Sigmoid colon (tissue), 7 donors: ENCODE measurements around the gene NDUFS8. TPM values are rescaled to one million over a fixed set of nuclear protein-coding genes. Genes with fewer than 3 reads are reported as not detected.
A peak's percentile ranks its signal among the peaks of the same experiment; 100 is the strongest.
"Not testable (repeated sequence)": the region's sequence is repeated elsewhere in the genome, so short reads cannot be mapped to it uniquely, and the experiment has no call there.

Source experiments
- DNase-seq: peaks from one replicate; pipeline ENCODE4 v3.0.0-alpha.2; 2019
- H3K27ac ChIP-seq, 4 donors: fragments of 200-600 bp; sonication (generic); one replicate each; pipeline ENCODE4 v1.5.1; 2016 to 2019; ENCODE audit warnings: mild to moderate bottlenecking in 1 of 4
- H3K27me3 ChIP-seq, 3 donors: fragments of 200-600 bp; sonication (generic); one replicate each; pipeline ENCODE4 v1.5.1; 2019; ENCODE audit warnings: mild to moderate bottlenecking in 1 of 3
- H3K36me3 ChIP-seq, 4 donors: fragments of 200-600 bp; sonication (generic); one replicate each; pipeline ENCODE4 v1.5.1; 2016 to 2019
- H3K4me1 ChIP-seq, 4 donors: fragments of 200-600 bp; sonication (generic); one replicate each; pipeline ENCODE4 v1.5.1; 2017 to 2019
- H3K4me3 ChIP-seq, 4 donors: fragments of 200-600 bp; sonication (generic); one replicate each; pipeline ENCODE4 v1.5.1; 2017 to 2019; ENCODE audit warnings: mild to moderate bottlenecking in 2 of 4, moderate library complexity in 1 of 4
- H3K9me3 ChIP-seq, 4 donors: fragments of 200-600 bp in 3 of 4; sonication (generic) in 3 of 4; one replicate each; pipeline versions ENCODE4 v1.5.1 to v1.6.1; 2013 to 2019
- EP300 ChIP-seq, 4 donors: sonication (generic); formaldehyde crosslinking; IDR thresholded peaks; one replicate each; pipeline ENCODE4 v1.6.1; 2017; ENCODE audit warnings: antibody characterized with exemption in 4 of 4
- POLR2A ChIP-seq, 2 donors: fragments of 450-650 bp; IDR thresholded peaks; one replicate each; pipeline ENCODE4 v1.6.1; 2016; ENCODE audit warnings: antibody characterized with exemption in 2 of 2, mild to moderate bottlenecking in 2 of 2, moderate library complexity in 2 of 2
- POLR2AphosphoS5 ChIP-seq, 4 donors: sonication (generic); formaldehyde crosslinking; IDR thresholded peaks; one replicate each; pipeline ENCODE4 v1.6.1; 2017; ENCODE audit warnings: antibody characterized with exemption in 4 of 4
- WGBS, 2 donors: extraction: QIAGEN DNeasy Blood & Tissue Kit; methylation state at CpG; one replicate each; pipeline ENCODE4 v1.1.7; 2013; 5-methylcytosine and 5-hydroxymethylcytosine counted together
- intact Hi-C: fragments of 100-400 bp; cut with DNase I; formaldehyde crosslinking; loops from one replicate; pipeline ENCODE4 v1.15.1; 2023
- polyA plus RNA-seq, 3 donors: library from polyadenylated mRNA; stranded (reverse); fragments of 200-250 nt; gene quantifications; one replicate each; pipeline ENCODE4 v1.2.3, GENCODE V29; 2013
- total RNA-seq, 4 donors: library from RNA; depleted of rRNA; stranded (reverse); fragments of >200 nt; gene quantifications; one replicate each; pipeline ENCODE4 v1.1.0, GENCODE V29; 2016
- TF ChIP-seq, protein P1 (sequence below), 4 experiments: fragments of 450-650 bp in 3 of 4; fragments of 200-600 bp in 1 of 4; IDR thresholded peaks; one replicate each; pipeline ENCODE4 v1.5.1; 2016 to 2019; ENCODE audit warnings: antibody characterized with exemption in 4 of 4, mild to moderate bottlenecking in 3 of 4, moderate library complexity in 2 of 4
- donor health status: healthy with polysubstance abuse.
- donor health status: Bipolar disorder and iron deficiency.
- donor health status: healthy.

The NDUFS8 gene
- total and polyA plus RNA-seq, 7 donors = 149 to 255 (median 174) TPM

GRCh38 chr11:67993821-67994220 is 36.7 kb upstream of the NDUFS8 start:
- H3K4me3 ChIP-seq, intact Hi-C loops, H3K27ac ChIP-seq, H3K9me3 ChIP-seq, H3K36me3 ChIP-seq: not testable (repeated sequence)
- Histone ChIP-seq H3K27me3 (peaks cover 0 to 13% (median 12%) of the 10 kb centered on the region in 3 donors), H3K4me1 (peaks cover 0 to 21% (median 11%) of the 10 kb centered on the region in 4 donors)
- WGBS, 2 donors = 10 to 23% methylated on average over 12 of the region's 12 CpGs
- TF ChIP-seq, protein P1, sequence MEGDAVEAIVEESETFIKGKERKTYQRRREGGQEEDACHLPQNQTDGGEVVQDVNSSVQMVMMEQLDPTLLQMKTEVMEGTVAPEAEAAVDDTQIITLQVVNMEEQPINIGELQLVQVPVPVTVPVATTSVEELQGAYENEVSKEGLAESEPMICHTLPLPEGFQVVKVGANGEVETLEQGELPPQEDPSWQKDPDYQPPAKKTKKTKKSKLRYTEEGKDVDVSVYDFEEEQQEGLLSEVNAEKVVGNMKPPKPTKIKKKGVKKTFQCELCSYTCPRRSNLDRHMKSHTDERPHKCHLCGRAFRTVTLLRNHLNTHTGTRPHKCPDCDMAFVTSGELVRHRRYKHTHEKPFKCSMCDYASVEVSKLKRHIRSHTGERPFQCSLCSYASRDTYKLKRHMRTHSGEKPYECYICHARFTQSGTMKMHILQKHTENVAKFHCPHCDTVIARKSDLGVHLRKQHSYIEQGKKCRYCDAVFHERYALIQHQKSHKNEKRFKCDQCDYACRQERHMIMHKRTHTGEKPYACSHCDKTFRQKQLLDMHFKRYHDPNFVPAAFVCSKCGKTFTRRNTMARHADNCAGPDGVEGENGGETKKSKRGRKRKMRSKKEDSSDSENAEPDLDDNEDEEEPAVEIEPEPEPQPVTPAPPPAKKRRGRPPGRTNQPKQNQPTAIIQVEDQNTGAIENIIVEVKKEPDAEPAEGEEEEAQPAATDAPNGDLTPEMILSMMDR (IDR thresholded peaks at IDR 0.05) = peak in 3 of 4 experiments; percentile 36 to 57 (median 38)
- DNase-seq = peak; percentile 58

GRCh38 chr11:67994387-67994786 is 36.1 kb upstream of the NDUFS8 start:
- H3K4me3 ChIP-seq, H3K36me3 ChIP-seq, H3K27ac ChIP-seq, intact Hi-C loops, H3K9me3 ChIP-seq: not testable (repeated sequence)
- WGBS, 2 donors = 91 to 95% methylated on average over 5 of the region's 5 CpGs
- H3K27me3 ChIP-seq = peaks cover 0 to 13% (median 12%) of the 10 kb centered on the region in 3 donors
- DNase-seq = peak; percentile 38
- peaks cover 0 to 21% (median 11%) of the 10 kb centered on the region in 4 donors for H3K4me1 ChIP-seq

GRCh38 chr11:67995129-67995528 is 35.4 kb upstream of the NDUFS8 start:
- Histone ChIP-seq H3K4me1 (peaks cover 0 to 21% (median 11%) of the 10 kb centered on the region in 4 donors), H3K27me3 (peaks cover 0 to 13% (median 12%) of the 10 kb centered on the region in 3 donors)
- intact Hi-C loops, H3K27ac ChIP-seq, H3K4me3 ChIP-seq, H3K36me3 ChIP-seq, H3K9me3 ChIP-seq: not testable (repeated sequence)
- DNase-seq = peak; percentile 40
- 97 to 99% methylated on average over 3 of the region's 3 CpGs for WGBS, 2 donors

DNA sequence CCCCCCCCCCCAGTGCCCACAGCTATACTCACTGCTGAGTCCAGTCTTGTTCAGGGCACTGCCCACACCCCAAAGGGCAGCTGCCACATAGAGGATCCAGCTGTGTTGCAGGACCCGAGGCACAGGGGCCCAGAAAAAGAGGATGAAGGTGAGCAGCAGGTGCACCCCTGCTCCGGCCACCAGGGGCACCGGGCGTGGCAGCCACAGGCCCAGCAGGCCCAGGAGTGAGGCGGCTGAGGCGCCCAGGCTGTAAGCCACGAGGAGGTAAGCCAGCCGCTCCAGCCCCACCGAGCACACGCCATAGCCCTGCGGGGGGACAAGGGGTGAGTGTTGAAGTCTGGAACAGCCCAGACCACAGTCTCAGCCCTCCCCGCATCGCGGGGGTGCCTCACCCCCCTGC is 34.9 kb upstream of the NDUFS8 start:
- H3K36me3 ChIP-seq, H3K4me3 ChIP-seq, H3K27ac ChIP-seq, intact Hi-C loops, H3K9me3 ChIP-seq: not testable (repeated sequence)
- Histone ChIP-seq H3K4me1 (peaks cover 0 to 21% (median 11%) of the 10 kb centered on the region in 4 donors), H3K27me3 (peaks cover 0 to 13% (median 11%) of the 10 kb centered on the region in 3 donors)
- peak; percentile 11 for DNase-seq
- 65 to 79% methylated on average over 14 of the region's 14 CpGs for WGBS, 2 donors

DNA sequence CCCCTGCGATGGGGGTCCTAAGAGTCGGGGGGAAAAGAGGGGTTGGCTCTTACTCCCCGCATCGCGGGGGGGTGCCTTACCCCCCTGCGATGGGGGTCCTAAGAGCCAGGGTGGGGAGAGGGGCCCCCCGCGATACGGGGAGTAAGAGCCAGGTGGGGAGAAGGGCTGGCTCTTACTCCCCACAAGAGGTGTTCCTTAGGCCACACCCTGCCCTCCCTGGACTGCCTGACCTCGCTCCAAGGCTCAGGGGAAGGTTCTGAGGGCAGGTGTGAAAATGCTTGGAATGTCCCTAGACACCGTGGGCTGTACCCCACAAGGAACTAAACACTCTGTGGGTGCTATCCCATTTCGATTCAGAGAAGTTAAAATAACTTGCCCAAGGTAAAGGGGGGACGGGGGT is 34.4 kb upstream of the NDUFS8 start:
- H3K9me3 ChIP-seq = no peaks in the 10 kb centered on the region
- WGBS, 2 donors = 75 to 89% methylated on average over 13 of the region's 13 CpGs
- intact Hi-C loops = no loop called here

DNA sequence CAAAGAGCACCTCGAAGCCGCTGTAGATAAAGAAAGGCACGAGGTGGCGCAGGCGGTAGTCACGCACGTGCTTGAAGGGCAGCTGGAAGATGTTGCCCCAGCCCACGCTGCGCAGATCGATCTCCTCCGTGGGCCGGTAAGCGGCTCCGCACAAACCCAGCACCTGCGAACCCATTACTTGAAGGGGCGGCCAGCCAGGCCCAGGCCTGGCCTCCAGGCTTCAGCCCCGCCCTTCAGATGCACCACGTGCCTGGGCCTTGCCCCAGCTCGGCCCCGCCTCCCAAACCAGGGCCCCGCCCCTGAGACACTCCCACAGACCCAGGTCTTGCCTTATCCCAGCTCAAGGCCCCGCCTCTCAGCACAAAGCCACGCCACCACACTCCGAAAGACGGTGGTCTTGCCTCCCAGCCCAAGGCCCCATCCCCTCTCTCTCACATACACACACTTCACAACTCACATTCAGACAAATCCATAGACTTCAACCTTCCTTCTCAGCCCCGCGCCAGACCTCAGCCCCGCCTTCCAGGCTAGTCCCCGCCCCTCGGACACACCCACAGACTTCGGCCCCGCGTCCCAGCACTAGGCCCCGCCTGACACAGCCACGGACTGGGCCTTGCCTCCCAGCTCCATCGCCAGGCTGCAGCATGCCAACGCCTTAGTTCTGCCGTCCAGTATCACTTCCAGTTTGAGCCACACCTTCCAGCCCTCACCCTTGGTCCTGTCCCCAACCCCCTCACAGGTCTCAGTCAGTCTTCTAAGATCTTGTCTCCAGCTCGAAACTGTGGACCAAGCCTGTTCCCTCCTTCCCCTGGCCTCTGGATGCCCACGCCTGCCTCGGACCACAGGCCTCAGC is 33.6 kb upstream of the NDUFS8 start:
- no peak for TF ChIP-seq POLR2A (IDR thresholded peaks at IDR 0.05)
- TF ChIP-seq, protein P1 (IDR thresholded peaks at IDR 0.05) = no peak
- no peak for TF ChIP-seq POLR2AphosphoS5 (IDR thresholded peaks at IDR 0.05)
- TF ChIP-seq EP300 (IDR thresholded peaks at IDR 0.05) = no peak
- peaks cover 0 to 1% (median 0%) of the 10 kb centered on the region in 3 donors for H3K27me3 ChIP-seq
- 56 to 72% methylated on average over 41 of the region's 41 CpGs for WGBS, 2 donors
- H3K27ac ChIP-seq = no peak overlapping the region
- no peak overlapping the region for H3K4me3 ChIP-seq
- H3K4me1 ChIP-seq = peaks cover 0 to 10% (median under 1%) of the 10 kb centered on the region in 4 donors
- no peaks in the 10 kb centered on the region for H3K9me3 ChIP-seq
- intact Hi-C loops = no loop called here
- DNase-seq = no peak
- no peaks in the 10 kb centered on the region for H3K36me3 ChIP-seq

More for the DNA sequence above, 34.4 kb upstream of the NDUFS8 start:
- no peak for DNase-seq
- peaks cover 0 to 9% (median 6%) of the 10 kb centered on the region in 3 donors for H3K27me3 ChIP-seq
- no peaks in the 10 kb centered on the region for H3K36me3 ChIP-seq
- no peak overlapping the region for H3K27ac ChIP-seq
- H3K4me1 ChIP-seq = peaks cover 0 to 18% (median 8%) of the 10 kb centered on the region in 4 donors
- H3K4me3 ChIP-seq = no peak overlapping the region
- TF ChIP-seq EP300 (IDR thresholded peaks at IDR 0.05) (no peak), POLR2A (IDR thresholded peaks at IDR 0.05) (no peak), POLR2AphosphoS5 (IDR thresholded peaks at IDR 0.05) (no peak)
- TF ChIP-seq, protein P1 (IDR thresholded peaks at IDR 0.05) = no peak
